Measurements from ENCODE around the gene ANKIB1. TPM values are rescaled to one million over a fixed set of nuclear protein-coding genes. Genes with fewer than 3 reads are reported as not detected.

The ANKIB1 gene
- polyA plus RNA-seq, 2 of the 4 experiments (the other 2 are of a cell fraction): 20.7 to 59.5 TPM

DNA sequence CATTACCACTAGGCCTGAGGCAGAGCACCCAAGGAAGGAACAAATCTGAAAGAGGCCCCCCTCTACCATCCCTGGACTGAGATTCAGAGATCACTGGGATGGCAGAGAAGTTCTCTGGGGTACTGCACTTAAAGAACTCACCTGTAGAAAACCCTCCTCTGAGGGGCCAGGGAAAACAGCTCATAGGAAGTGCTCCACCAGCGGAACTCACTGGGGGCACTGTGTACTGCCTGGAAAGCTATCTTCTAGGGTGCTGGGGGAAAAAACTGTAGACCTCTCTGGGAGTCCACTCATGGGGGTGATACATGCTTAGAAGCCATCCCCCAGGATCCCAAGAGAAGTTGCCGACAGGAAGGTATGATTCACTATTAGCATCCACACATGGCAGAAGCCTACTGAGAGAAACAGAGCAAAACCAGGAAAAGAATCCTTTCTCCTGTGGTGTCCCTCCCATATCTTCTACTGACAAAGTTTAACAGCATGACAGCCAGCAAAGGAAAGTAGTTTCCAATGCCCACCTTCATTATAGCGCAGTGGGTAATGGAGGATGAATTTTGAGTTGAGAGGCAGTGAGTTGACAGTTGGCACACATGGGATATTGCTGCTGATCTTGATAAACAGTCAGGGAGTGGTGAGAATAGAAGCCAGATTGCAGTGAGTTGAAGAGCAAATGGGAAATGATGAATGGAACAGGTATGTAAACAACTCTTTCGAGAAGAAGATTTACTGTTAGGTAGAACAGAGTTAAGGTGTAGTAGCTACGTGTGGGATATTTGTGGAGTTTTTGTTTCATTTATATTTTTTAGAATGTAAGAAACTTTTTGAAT is 20.9 kb downstream of the ANKIB1 start:
- no peak for ATAC-seq
- H3K4me2 ChIP-seq: no peak overlapping the region
- CTCF ChIA-PET: no interaction called here
- H3K4me3 ChIP-seq: no peak overlapping the region
- POLR2A ChIA-PET: no interaction called here
- DNase-seq (ENCODE audit: low read depth in 1 of 2, low spot score in 1 of 2): no peak
- WGBS (ENCODE audit: missing lambda C conversion rate): 91% methylated on average over 5 of the region's 5 CpGs
- H3K4me1 ChIP-seq: no peaks in the 10 kb centered on the region
- H3K27ac ChIP-seq: no peak overlapping the region
- TF ChIP-seq KDM1A (IDR thresholded peaks at IDR 0.05; ENCODE audit: low read depth) (no peak), NPAS2 (CRISPR knock-in tag; IDR thresholded peaks at IDR 0.05; ENCODE audit: borderline replicate concordance) (no peak), ZFP36 (IDR thresholded peaks at IDR 0.05; ENCODE audit: borderline replicate concordance, partially characterized antibody) (no peak), RARB (CRISPR knock-in tag; IDR thresholded peaks at IDR 0.05) (no peak), ESRRA (IDR thresholded peaks at IDR 0.05; ENCODE audit: borderline replicate concordance, low read length) (no peak), FOSL2 (IDR thresholded peaks at IDR 0.05) (no peak), FOSL2 (CRISPR knock-in tag; IDR thresholded peaks at IDR 0.05) (no peak), SMC3 (IDR thresholded peaks at IDR 0.05) (no peak), RFX5 (IDR thresholded peaks at IDR 0.05) (no peak), CHD2 (IDR thresholded peaks at IDR 0.05; ENCODE audit: low read length, partially characterized antibody) (no peak), SREBF2 (IDR thresholded peaks at IDR 0.05) (no peak), ZSCAN20 (CRISPR knock-in tag; IDR thresholded peaks at IDR 0.05) (no peak)
- no peak for FAIRE-seq
- H3K9me3 ChIP-seq: peaks cover 8% of the 10 kb centered on the region; the same call in 1 of the 3 replicates

DNA sequence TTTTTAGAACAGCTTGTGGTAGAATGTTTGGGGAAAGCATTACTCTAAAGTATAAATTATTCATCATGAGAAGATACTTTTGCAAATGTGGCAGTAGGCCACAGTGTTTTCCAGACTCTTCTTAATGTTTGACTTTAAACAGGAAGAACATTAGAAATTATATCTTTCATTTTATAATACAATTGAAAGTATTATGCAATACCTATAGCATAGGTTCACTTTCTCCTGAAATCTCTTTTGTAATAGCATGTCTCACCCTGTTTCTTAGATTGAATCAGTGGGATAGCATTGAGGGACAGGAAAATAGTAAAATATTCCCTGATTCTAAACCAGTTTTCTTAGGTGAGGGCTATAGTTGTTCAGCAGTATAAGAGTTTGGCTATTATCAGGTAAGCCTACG is 23.1 kb downstream of the ANKIB1 start:
- ATAC-seq: no peak
- 83% methylated on average over 1 of the region's 1 CpG for WGBS (ENCODE audit: missing lambda C conversion rate)

More for the DNA sequence above, 23.1 kb downstream of the ANKIB1 start:
- Histone ChIP-seq H3K4me3 (no peak overlapping the region), H3K9me3 (0 out of 3 replicates have a peak, but pooled peaks cover under 1% of the 10 kb centered on the region), H3K4me2 (no peak overlapping the region), H3K27ac (no peak overlapping the region), H3K4me1 (no peaks in the 10 kb centered on the region)
- DNase-seq (ENCODE audit: low read depth in 1 of 2, low spot score in 1 of 2) (no peak), FAIRE-seq (no peak)
- TF ChIP-seq, protein P1, sequence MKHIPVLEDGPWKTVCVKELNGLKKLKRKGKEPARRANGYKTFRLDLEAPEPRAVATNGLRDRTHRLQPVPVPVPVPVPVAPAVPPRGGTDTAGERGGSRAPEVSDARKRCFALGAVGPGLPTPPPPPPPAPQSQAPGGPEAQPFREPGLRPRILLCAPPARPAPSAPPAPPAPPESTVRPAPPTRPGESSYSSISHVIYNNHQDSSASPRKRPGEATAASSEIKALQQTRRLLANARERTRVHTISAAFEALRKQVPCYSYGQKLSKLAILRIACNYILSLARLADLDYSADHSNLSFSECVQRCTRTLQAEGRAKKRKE (CRISPR knock-in tag; IDR thresholded peaks at IDR 0.05; ENCODE audit: low read depth): no peak
- TF ChIP-seq, protein P2, sequence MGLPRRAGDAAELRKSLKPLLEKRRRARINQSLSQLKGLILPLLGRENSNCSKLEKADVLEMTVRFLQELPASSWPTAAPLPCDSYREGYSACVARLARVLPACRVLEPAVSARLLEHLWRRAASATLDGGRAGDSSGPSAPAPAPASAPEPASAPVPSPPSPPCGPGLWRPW (IDR thresholded peaks at IDR 0.05): no peak
- TF ChIP-seq GATA3 (IDR thresholded peaks at IDR 0.05; ENCODE audit: borderline replicate concordance): no peak
- TF ChIP-seq CHD2 (IDR thresholded peaks at IDR 0.05; ENCODE audit: low read length, partially characterized antibody): no peak
- TF ChIP-seq, protein P3, sequence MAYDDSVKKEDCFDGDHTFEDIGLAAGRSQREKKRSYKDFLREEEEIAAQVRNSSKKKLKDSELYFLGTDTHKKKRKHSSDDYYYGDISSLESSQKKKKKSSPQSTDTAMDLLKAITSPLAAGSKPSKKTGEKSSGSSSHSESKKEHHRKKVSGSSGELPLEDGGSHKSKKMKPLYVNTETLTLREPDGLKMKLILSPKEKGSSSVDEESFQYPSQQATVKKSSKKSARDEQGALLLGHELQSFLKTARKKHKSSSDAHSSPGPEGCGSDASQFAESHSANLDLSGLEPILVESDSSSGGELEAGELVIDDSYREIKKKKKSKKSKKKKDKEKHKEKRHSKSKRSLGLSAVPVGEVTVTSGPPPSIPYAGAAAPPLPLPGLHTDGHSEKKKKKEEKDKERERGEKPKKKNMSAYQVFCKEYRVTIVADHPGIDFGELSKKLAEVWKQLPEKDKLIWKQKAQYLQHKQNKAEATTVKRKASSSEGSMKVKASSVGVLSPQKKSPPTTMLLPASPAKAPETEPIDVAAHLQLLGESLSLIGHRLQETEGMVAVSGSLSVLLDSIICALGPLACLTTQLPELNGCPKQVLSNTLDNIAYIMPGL (CRISPR knock-in tag; IDR thresholded peaks at IDR 0.05; ENCODE audit: borderline replicate concordance): no peak
- no peak for TF ChIP-seq ZFP36 (IDR thresholded peaks at IDR 0.05; ENCODE audit: borderline replicate concordance, partially characterized antibody)
- no peak for TF ChIP-seq EP300 (IDR thresholded peaks at IDR 0.05)
- TF ChIP-seq, protein P4, sequence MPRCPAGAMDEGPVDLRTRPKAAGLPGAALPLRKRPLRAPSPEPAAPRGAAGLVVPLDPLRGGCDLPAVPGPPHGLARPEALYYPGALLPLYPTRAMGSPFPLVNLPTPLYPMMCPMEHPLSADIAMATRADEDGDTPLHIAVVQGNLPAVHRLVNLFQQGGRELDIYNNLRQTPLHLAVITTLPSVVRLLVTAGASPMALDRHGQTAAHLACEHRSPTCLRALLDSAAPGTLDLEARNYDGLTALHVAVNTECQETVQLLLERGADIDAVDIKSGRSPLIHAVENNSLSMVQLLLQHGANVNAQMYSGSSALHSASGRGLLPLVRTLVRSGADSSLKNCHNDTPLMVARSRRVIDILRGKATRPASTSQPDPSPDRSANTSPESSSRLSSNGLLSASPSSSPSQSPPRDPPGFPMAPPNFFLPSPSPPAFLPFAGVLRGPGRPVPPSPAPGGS (IDR thresholded peaks at IDR 0.05): no peak
- TF ChIP-seq, protein P5, sequence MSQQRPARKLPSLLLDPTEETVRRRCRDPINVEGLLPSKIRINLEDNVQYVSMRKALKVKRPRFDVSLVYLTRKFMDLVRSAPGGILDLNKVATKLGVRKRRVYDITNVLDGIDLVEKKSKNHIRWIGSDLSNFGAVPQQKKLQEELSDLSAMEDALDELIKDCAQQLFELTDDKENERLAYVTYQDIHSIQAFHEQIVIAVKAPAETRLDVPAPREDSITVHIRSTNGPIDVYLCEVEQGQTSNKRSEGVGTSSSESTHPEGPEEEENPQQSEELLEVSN (IDR thresholded peaks at IDR 0.05; ENCODE audit: borderline replicate concordance, low read depth): no peak
- TF ChIP-seq ZNF302 (CRISPR knock-in tag; IDR thresholded peaks at IDR 0.05): no peak
- TF ChIP-seq MAFK (IDR thresholded peaks at IDR 0.05; ENCODE audit: partially characterized antibody): no peak
- no peak for TF ChIP-seq NPAS2 (CRISPR knock-in tag; IDR thresholded peaks at IDR 0.05; ENCODE audit: borderline replicate concordance)
- TF ChIP-seq, protein P6, sequence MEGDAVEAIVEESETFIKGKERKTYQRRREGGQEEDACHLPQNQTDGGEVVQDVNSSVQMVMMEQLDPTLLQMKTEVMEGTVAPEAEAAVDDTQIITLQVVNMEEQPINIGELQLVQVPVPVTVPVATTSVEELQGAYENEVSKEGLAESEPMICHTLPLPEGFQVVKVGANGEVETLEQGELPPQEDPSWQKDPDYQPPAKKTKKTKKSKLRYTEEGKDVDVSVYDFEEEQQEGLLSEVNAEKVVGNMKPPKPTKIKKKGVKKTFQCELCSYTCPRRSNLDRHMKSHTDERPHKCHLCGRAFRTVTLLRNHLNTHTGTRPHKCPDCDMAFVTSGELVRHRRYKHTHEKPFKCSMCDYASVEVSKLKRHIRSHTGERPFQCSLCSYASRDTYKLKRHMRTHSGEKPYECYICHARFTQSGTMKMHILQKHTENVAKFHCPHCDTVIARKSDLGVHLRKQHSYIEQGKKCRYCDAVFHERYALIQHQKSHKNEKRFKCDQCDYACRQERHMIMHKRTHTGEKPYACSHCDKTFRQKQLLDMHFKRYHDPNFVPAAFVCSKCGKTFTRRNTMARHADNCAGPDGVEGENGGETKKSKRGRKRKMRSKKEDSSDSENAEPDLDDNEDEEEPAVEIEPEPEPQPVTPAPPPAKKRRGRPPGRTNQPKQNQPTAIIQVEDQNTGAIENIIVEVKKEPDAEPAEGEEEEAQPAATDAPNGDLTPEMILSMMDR (IDR thresholded peaks at IDR 0.05): no peak
- TF ChIP-seq TP53 (CRISPR knock-in tag; IDR thresholded peaks at IDR 0.05): no peak
- TF ChIP-seq JUN (IDR thresholded peaks at IDR 0.05): no peak
- TF ChIP-seq HDAC2 (IDR thresholded peaks at IDR 0.05): no peak
- TF ChIP-seq HEYL (CRISPR knock-in tag; IDR thresholded peaks at IDR 0.05): no peak
- TF ChIP-seq KDM5A (IDR thresholded peaks at IDR 0.05): no peak
- TF ChIP-seq EHF (CRISPR knock-in tag; IDR thresholded peaks at IDR 0.05): no peak
- TF ChIP-seq ESRRA (IDR thresholded peaks at IDR 0.05; ENCODE audit: borderline replicate concordance, low read length): no peak
- POLR2A ChIA-PET: no interaction called here
- CTCF ChIA-PET: no interaction called here

Data from A549 (cell line).